GM21825 (cell line): ENCODE data around the gene SLC38A3.

Experiments
- ATAC-seq: cut with Tn5 transposase; IDR thresholded peaks from one replicate; pipeline ENCODE4 v1.9.1; 2021; ENCODE audit warnings: mild to moderate bottlenecking, moderate library complexity; ENCODE audit not compliant: unreplicated experiment

SLC38A3 gene

DNA sequence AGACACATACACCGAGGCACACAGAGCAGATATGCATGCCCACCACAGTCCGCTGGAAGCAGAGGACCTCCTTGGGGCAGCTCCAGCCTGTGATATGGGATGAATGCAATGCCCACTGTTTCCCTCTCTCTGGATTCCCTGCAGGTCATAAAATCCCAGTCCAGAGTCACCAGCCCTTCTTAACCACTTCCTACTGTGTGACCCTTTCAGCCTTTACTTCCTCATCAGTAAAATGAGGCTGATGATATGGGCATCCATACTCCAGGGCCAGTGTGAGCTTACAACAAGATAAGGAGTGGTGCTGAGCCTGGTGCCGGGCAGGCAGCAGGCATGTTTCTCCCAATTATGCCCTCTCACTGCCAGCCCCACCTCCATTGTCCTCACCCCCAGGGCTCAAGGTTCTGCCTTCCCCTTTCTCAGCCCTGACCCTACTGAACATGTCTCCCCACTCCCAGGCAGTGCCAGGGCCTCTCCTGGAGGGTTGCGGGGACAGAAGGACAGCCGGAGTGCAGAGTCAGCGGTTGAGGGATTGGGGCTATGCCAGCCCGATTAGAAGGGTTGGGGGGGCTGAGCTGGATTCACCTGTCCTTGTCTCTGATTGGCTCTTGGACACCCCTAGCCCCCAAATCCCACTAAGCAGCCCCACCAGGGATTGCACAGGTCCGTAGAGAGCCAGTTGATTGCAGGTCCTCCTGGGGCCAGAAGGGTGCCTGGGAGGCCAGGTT, 14.0 kb upstream of the SLC38A3 start, which contains the start of gene GNAT1:
GNAT1 (plus strand) TSS at position 675 of the 725 bp plus-strand sequence. CDS start 116 bp downstream, outside the sequence.
- ATAC-seq = no peak

DNA sequence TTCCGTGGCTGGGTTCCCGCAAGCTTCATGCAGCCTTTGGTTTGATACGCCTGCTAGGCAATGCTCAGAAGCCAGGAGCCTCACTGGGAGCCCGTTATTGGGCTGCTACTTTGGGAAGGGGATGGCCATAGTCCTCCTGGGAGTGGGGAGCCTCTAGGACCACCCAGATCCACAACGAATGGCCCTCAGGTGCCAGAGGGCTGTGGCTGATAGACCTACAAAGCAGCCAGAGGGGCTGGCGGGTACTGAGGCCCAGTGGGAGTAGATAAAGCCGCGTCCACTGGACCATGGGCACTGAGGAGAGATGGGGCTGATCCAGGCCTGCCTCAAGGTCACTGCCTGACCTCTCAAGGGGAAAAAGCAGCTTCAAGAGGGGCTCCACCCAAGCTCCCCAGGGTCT, 12.9 kb upstream of the SLC38A3 start:
- ATAC-seq = no peak

DNA sequence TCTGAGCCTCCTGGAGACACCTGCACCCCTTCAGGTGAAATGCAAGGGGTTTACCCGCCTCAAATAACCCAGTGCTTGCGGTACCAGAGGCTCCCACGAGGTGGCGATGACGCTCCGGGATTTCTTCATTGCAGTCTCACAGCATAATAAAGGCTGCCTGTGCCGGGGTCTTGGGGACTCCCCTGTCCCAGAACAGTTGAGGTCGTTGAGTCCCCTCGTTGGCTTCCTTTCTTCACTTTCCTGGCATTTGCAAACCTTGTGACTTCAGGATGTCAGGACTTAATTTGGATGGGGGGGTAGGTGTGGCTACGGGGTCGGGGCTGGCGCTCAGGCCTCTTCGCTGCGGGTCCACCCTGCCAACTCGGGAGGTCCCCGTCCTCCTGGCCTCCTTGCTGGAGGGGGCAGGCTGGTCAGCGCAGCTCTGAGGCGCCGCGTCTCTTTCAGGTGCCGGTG, 12.4 kb upstream of the SLC38A3 start:
- no peak for ATAC-seq

DNA sequence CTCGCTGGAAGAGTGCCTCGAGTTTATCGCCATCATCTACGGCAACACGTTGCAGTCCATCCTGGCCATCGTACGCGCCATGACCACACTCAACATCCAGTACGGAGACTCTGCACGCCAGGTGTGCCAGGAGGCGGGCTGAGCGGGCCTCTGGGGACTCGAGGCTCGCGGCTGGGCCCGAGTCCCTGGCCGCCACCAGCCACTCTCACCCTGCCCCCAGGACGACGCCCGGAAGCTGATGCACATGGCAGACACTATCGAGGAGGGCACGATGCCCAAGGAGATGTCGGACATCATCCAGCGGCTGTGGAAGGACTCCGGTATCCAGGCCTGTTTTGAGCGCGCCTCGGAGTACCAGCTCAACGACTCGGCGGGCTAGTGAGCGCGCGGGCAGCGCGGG, 11.8 kb upstream of the SLC38A3 start:
- ATAC-seq = no peak

DNA sequence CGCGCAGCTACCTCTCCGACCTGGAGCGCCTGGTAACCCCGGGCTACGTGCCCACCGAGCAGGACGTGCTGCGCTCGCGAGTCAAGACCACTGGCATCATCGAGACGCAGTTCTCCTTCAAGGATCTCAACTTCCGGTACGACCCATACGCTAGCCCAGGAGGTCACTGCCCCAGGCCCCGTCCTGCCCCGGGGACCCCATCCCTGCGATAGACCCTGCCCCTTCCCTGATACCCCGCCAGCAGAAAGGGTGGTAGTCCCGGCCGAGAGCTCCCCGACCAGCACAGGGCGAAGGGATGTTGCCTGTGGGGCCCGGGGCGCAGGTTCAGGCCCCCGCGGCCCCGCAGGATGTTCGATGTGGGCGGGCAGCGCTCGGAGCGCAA, 11.3 kb upstream of the SLC38A3 start:
- no peak for ATAC-seq

DNA sequence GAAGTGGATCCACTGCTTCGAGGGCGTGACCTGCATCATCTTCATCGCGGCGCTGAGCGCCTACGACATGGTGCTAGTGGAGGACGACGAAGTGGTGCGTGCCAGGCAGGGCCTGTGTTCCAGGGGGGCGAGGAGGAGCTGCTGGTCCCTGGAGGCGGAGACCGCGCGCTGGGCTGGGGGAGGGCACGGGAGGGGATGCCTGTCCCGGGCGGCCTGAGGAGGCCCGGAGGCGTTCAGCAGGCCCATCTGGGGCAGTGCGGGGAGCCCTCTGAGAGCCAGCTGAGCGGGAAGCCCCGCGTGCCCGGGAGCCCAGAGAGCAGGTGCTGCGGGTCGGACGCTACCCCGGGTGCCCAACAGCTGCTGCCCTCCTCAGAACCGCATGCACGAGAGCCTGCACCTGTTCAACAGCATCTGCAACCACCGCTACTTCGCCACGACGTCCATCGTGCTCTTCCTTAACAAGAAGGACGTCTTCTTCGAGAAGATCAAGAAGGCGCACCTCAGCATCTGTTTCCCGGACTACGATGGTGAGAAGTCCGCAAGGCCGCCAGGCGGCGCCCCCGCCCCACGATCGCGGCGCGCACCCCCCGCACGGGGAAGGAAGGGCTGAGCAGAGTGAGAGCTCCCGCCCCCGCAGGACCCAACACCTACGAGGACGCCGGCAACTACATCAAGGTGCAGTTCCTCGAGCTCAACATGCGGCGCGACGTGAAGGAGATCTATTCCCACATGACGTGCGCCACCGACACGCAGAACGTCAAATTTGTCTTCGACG, 10.8 kb upstream of the SLC38A3 start:
- no peak for ATAC-seq

DNA sequence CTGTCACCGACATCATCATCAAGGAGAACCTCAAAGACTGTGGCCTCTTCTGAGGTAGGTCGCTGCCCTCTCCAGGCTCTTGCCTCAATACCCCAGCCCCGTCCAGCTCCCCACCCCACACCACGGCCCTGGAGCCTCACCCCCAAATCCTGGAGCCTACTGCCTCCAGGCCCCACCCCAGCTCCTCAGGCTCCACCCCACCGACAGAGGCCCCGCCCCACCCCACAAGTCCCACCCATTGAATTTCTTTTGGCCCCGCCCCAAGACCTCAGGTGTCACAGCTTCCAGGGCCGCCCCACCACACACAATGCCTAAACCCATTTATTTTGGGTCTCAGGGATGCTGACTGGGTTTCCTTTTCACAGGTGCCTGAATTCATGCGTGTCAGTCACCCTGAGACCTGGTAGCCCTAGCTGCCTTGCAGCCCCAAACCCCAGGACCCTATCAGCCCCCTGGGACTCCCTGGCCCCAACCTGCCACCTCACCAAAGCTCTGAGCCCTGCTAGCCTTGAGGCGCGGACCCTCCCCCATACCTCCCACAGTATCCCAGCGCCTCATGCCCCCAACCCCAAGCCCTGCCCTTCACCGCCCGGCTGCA, 10.1 kb upstream of the SLC38A3 start:
- ATAC-seq = no peak

DNA sequence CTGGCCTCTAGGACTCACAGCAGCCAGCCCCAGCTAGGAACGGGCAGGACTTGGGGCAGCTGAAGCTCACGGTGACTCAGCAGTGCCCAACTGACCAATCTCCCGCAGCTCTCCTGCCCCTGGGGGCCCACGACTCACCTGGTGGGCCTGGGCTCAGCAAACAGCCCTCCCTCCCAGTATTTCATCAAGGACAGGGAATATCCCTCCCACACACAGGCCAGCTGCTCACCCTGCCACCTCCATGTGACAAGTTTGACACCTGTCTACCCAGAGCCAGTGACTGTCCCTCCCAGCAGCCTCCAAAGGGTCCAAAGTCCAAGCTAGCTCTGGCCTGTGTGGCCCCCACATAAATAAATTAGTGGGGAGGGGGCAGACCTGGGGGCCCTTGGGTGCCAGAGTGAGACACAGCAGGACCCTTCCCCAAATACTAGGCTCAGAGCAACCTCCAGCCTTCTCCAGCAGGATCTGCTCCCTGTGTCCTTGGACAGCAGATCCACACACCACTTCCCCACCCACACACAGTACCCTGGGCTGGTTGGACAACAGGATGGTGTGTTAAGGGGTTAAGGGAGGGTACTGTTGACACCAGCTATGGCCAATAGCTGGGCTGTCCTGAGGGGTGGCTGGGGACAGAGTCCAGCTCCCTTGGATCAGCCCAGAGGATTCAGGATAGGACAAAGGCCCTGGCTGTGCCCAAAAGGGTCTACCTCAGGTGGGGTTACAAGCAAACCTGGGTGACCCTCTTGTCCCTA, 9.4 kb upstream of the SLC38A3 start:
- ATAC-seq = no peak

DNA sequence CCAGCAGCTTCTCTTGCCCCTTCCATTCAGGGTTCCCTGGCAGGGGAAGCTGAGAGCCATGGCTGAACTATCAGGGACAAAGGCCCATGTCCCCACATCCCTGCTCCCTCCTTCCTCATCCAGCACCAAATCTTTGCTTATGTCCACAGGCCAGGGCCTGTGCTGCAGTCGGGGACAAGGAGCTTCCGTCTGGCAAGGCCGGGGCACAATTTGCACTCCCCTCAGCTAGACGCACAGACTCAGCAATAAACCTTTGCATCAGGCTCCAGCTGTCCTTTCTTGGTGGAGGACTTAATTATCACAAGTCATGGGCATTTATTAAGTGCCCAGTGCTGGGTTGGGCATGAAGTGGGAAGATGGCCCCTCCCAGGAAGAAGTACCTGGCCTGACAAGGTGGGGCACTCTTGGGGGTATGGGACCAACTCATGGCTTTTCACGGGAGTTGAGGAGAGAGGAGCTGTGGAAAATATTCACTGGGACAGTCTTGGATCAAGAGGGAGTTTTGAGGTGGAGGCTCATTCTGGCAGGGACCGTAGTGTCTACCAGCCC, 8.7 kb upstream of the SLC38A3 start:
- no peak for ATAC-seq

DNA sequence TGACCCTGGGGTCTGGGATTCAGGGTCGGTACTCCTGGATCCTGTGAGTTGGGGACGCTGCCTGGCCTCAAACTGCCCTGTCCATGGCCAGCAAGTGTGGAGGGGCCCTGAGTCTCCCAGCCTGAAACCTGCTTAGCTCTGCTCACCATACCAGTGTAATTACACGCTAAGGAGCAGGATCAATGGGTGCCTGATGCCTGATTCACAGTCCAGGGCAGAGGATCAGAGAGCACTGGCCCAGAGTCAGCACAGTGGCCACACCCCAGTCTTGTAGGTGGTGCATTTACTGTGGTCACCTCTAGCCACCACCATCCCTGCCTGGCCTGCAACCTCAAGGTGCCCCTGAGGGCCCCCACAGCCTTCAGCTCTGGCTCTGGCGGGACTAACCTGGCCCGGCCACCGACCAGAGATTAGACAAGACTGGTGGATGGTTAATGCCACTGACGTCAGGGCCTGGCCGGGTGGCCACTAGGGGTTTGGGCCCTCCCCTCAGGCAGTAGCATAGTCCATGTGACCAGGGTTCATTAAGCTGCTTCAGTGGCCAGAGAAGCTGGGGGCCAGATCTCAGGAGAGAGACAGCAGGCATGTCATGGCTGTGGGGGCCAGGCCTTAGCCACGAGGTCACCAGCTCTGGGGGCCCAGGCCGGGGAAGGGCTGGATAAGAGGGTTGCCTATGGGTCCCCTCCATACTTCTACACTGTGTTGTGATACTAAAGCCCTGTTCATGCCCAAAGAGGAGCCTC, 3.3 kb upstream of the SLC38A3 start:
- ATAC-seq = no peak

DNA sequence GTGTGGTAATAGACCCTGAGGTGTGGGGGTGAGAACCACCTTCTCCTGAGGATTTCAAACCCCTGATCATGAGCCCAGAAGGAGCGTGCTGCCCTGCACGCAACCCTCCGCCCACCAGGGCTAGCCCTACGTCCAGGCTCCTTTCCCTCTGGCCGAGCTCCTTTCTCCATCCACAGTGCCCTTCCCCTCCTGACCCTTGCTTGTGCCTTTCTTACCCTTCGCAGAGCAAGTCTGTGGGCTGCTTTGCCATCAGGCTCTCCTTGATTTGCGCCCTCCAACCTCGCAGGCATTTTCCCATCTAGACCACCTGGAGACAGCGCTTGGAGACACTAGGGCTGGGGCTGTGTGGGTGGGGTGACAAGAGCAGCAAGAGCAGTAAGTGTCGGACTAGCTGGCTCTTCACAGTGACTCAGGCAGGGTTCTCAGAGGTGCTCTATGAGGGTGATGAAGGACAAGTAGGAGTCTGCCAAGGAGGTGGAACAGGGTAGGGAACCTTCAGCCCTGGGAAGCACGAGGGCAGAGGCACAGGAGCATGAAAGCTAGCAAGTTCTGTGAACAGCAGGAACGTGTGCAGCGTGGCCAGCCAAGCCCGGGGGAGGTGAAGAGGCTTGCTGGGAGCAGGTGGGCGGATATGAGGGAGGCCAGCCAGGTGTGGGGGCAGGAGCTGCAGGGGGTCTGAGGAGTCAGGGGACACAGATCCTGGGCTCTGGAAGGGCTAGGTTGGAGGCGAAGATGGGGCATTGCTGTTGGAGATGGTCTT, 2.5 kb upstream of the SLC38A3 start:
- ATAC-seq = no peak

DNA sequence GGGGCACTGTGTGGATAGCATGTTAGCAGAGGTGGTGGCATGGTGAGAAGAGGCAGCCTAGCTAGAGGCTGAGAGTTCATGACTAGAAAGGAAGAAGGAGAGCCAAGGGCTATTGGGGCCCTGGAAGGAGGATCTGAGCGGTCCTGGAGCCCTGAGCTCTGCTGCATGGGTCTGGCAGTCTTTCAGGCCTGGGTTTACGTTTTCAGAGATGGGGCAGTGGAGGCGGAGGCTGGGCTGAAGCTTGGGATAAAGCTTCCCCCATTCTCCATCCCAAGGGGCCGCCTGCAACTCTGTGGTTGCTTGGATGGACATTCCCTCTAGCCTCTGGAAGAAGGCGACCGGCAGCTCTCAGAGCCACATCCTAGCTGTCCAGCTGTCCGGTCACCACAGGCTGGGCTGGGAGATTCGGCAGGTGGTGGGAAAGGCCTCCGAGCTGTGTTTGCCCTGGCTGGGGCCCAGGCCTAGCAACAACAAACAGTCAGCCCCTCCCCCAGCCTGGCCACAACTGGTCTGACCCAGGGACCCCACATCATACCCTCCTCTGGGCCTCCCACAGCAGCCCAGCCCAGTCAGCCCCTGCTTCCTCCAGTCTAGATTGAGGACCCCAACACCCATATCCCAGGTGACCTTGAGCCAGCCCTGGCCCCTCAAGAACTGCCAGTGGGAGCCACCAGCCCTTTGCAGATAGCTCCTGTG, 1.8 kb upstream of the SLC38A3 start:
- no peak for ATAC-seq

DNA sequence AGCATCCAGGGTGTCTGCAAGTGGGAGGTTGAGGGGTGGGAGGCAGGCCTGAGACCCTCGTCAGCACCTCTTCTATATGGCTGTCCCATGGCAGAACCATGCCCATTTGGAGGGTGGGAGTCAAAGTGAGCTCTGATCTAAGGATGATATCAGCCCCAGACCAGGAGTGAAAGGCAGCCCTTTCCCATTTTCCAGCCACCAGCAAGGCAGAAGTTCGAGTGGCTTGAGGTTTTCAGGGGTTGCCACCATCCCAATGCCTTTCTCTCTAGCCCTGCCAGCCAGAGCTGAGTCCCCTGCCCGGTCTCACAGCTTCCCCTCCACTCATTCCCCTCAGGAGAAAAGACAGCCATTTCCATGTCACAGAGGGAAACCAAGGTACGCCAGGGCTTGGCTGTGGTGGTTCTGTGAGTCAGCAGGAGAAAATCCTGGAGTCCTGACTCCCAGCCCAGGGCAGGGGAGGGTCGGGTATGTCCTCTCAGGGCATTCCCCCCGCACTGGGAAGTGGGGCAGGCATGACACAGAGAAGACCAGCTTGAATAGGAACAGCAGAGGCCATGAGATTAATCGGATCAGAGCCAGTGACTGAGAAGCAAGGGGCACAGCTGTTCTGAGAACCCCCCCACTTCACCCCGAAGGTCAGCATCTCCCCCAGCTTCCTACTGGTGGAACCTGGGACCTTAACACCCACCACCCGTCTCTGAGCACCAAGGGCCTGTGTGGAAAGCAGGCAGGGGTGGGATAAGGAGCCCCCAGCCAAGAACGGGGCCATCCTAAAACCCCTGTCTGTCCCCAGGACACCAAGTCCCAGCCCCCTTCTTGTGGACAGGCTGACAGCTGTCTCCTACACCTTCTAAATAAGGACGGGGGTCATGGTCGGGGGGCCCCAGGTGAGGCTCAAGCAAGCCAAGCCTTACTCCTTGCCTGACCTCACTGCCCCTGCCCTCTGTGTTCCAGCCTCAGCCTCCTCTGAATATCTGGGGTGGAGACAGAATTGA, 965 bp upstream of the SLC38A3 start:
- ATAC-seq = no peak

DNA sequence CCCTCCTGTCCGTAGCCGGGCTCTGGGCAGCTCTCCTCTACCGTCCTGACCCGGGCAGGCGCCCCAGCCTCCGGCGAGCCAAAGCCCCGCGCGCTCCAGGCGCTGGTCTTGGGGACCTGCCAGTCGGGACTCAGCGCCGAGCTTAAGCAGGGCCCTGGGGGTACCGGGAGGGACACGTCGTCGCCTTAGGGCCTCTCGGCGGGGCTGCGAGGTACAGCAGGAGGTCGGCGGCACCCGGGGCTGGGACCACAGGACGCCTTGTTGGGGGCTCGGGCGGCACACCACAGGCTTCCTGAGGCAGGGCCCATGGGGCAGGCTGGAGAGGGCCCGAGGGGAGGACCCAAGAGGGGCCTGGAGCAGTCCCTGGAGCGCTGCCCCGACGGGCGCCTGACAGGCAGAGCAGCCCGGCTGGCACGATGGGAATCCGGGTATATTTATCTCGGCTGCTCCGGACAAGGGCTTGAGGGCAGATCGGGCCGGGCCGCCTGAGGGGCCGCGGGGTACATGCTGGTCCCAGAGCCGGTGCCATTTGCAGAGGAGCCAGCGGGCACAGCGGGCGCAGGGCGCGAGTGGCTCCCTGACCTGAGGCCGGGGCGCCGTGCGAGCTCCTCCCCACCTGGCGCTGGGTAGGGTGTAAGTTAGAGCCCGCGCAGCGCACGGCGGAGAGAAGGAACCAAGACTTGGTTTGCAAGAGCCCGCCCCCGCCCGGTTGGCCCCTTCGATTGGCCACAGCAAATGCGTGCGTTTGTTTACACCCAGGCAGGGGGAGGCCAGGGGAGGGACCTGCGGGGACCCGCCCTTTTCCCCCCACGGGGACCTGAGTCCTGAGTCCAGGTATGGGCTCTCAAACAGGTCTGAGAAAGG, 574 bp downstream of the SLC38A3 start:
- no peak for ATAC-seq

DNA sequence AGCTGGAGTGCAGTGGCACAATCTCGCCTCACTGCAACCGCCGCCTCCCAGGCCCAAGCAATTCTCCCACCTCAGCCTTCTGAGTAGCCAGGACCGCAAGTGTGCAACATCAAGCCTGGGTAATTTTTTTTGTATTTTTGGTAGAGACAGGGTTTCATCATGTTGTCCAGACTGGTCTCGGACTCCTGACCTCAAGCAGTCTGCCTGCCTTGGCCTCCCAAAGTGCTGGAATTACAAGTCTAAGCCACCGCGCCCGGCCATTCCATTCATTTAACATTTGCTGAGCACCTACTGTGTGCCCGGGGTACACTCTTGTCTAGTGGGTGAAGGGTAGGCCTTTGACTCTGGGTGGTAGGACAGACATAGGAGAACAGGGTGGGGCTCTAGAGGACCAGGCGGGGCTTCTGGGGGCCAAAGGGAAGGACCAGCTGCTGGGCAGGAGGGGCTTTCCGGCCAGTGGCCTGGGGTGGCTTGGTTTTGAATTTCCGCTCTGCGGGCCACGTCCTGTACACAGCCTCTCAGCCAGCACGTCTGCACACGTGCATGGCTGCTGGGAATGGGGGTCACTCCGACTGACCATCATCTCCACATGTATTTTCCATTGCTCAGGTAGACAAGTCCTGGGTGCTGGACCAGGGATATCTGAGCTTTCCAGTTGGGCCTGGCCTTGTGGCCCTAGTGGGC, 2.4 kb downstream of the SLC38A3 start:
- ATAC-seq = no peak

DNA sequence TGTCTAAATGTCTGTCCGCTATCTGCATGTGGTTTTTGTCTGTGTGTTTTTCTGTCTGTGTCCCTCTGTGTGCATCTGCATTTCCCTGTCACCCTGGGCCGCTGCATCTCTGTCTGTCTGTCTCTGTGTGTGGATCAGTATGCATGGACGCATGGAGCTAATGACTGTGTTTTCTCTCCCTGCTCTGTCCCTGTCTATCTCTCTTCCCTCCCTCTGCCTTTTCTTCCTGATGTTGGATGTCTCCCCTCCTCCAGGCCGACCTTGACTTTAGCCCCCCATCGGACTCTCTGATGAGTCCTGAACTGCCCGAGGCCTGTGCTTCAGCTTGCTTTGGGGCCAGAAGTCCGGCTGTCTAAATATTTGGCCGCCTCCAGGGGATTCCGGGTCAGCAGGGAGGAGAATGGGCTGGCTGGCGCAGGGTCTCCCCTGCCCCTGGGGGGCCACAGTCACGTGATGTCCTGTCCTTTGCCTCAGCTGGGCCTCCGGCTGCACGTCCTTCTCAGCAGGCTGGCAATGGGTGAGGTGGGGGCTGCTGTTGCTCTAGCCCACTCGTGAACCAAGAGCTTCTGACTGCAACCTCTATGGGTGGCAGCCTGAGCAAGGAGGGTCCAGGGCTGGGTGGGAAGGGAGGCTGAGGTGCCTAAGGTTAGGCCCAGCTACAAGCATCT, 3.7 kb downstream of the SLC38A3 start:
- ATAC-seq = no peak
